Endothelial cell of umbilical vein (primary cell): Measurements from ENCODE around the gene CCBE1. TPM values are rescaled to one million over a fixed set of nuclear protein-coding genes. Genes with fewer than 3 reads are reported as not detected.

ENCODE experiments used
- BruUV-seq: library from RNA; stranded (reverse); fragments of 400-500 nt; replicated peaks from 2 replicates; lab custom pipeline; 2021; lab: Mats Ljungman, UMichigan
- CTCF ChIA-PET: fragments of 300-600, 350-600 bp; sonication (Branson Sonifier 250); formaldehyde crosslinking; loops from one replicate; lab custom pipeline; 2021; ENCODE audit warnings: antibody characterized with exemption, inconsistent platforms; lab: Charles Lee
- POLR2A ChIA-PET: fragments of 300-600, 350-600 bp; sonication (Branson Sonifier 250); formaldehyde crosslinking; loops from one replicate; lab custom pipeline; 2021; ENCODE audit warnings: antibody characterized with exemption, inconsistent platforms; lab: Charles Lee
- DNase-seq: peaks from one replicate; pipeline ENCODE4 v3.0.0-alpha.2; 2011; ENCODE audit warnings: low read depth, low spot score
- FAIRE-seq: peaks from 2 replicates; lab custom pipeline; 2011; peaks lifted over from hg19 to GRCh38; lab: Jason Lieb, UNC
- H2AFZ ChIP-seq: 2 replicates; pipeline ENCODE4 v1.6.0; 2012; ENCODE audit warnings: low read depth, low read length, control low read depth, inconsistent platforms
- H3K27ac ChIP-seq: 2 replicates; pipeline ENCODE4 v1.5.1; 2011; ENCODE audit warnings: low read depth, mild to moderate bottlenecking, control low read depth, low read length, moderate library complexity; ENCODE audit not compliant: insufficient read depth
- H3K27me3 ChIP-seq, 2 experiments: 2 replicates each; pipeline versions ENCODE4 v1.6.0 to v1.6.1; 2011; ENCODE audit warnings: low read length in 2 of 2, mixed read lengths in 1 of 2; ENCODE audit not compliant: control insufficient read depth in 2 of 2, insufficient read depth in 2 of 2
- H3K36me3 ChIP-seq, 2 experiments: 2 replicates in 1 of 2; 3 replicates in 1 of 2; pipeline ENCODE4 v1.5.1; 2011; ENCODE audit warnings: low read length in 2 of 2, mild to moderate bottlenecking in 1 of 2, moderate library complexity in 1 of 2; ENCODE audit not compliant: control insufficient read depth in 2 of 2, insufficient read depth in 2 of 2; ENCODE audit errors: extremely low read depth in 1 of 2
- H3K4me1 ChIP-seq: 3 replicates; pipeline ENCODE4 v1.5.1; 2011; ENCODE audit warnings: mild to moderate bottlenecking, low read length; ENCODE audit not compliant: control insufficient read depth, insufficient read depth; ENCODE audit errors: extremely low read depth
- H3K4me2 ChIP-seq: 2 replicates; pipeline ENCODE4 v1.6.1; 2011; ENCODE audit warnings: low read length, control low read depth, mixed read lengths; ENCODE audit not compliant: insufficient read depth
- H3K4me3 ChIP-seq, 3 experiments: fragments of 200-600 bp in 1 of 3; sonication (generic), shearing (Covaris generic) in 1 of 3; replicated peaks in 1 of 3; 2 replicates each; pipeline ENCODE4 v1.5.1; 2011 to 2016; ENCODE audit warnings: control low read depth in 3 of 3, low read length in 3 of 3, mild to moderate bottlenecking in 2 of 3, inconsistent platforms in 1 of 3, low read depth in 1 of 3, moderate library complexity in 1 of 3; ENCODE audit not compliant: insufficient read depth in 1 of 3
- H3K79me2 ChIP-seq: 2 replicates; pipeline ENCODE4 v1.6.0; 2012; ENCODE audit warnings: low read length, inconsistent platforms; ENCODE audit not compliant: control insufficient read depth, insufficient read depth
- H3K9ac ChIP-seq: replicated peaks from 2 replicates; pipeline ENCODE3; 2011; ENCODE audit warnings: low read length, control low read depth; ENCODE audit not compliant: insufficient read depth; ENCODE audit errors: extremely low read depth
- H3K9me1 ChIP-seq: replicated peaks from 3 replicates; pipeline ENCODE4 v1.6.0; 2011; ENCODE audit warnings: mild to moderate bottlenecking, low read length; ENCODE audit not compliant: control insufficient read depth, insufficient read depth; ENCODE audit errors: extremely low read depth
- H3K9me3 ChIP-seq: replicated peaks from 2 replicates; pipeline ENCODE4 v1.5.1; 2012; ENCODE audit warnings: low read length, inconsistent platforms; ENCODE audit not compliant: control insufficient read depth, insufficient read depth
- H4K20me1 ChIP-seq: replicated peaks from 2 replicates; pipeline ENCODE3; 2011; ENCODE audit warnings: mild to moderate bottlenecking, low read length; ENCODE audit not compliant: control insufficient read depth, insufficient read depth; ENCODE audit errors: extremely low read depth
- CTCF ChIP-seq, 2 donors: IDR thresholded peaks; 1 replicate in 1 of 2; 2 replicates in 1 of 2; pipeline ENCODE4 v1.5.1; 2011; ENCODE audit warnings: low read length in 2 of 2, mild to moderate bottlenecking in 2 of 2, moderate library complexity in 2 of 2, control low read depth in 1 of 2, inconsistent platforms in 1 of 2, low read depth in 1 of 2; ENCODE audit not compliant: insufficient read depth in 1 of 2; ENCODE audit errors: extremely low read depth in 1 of 2
- EZH2 ChIP-seq: IDR thresholded peaks from 2 replicates; pipeline ENCODE4 v1.6.1; 2012; ENCODE audit warnings: borderline replicate concordance, low read depth, mild to moderate bottlenecking, moderate library complexity, low read length, inconsistent platforms; ENCODE audit not compliant: severe bottlenecking
- FOS ChIP-seq: IDR thresholded peaks from 2 replicates; pipeline ENCODE4 v1.6.1; 2011; ENCODE audit warnings: mild to moderate bottlenecking, low read length, moderate library complexity, borderline replicate concordance; ENCODE audit not compliant: insufficient read depth
- GATA2 ChIP-seq: IDR thresholded peaks from 2 replicates; pipeline ENCODE4 v1.7.0; 2011; ENCODE audit warnings: low read depth, mild to moderate bottlenecking, moderate library complexity, mixed read lengths, low read length; ENCODE audit not compliant: insufficient read length, insufficient read depth
- JUN ChIP-seq: IDR thresholded peaks from 2 replicates; pipeline ENCODE4 v1.6.1; 2011; ENCODE audit warnings: borderline replicate concordance, low read depth; ENCODE audit not compliant: insufficient read length, insufficient read depth
- MYC ChIP-seq: IDR thresholded peaks from one replicate; pipeline ENCODE4 v1.6.1; 2011; ENCODE audit warnings: mild to moderate bottlenecking, low read depth, low read length
- POLR2A ChIP-seq: IDR thresholded peaks from 2 replicates; pipeline ENCODE4 v1.6.1; 2012; ENCODE audit warnings: low read depth, mild to moderate bottlenecking, control low read depth, low read length
- POLR2AphosphoS5 ChIP-seq: IDR thresholded peaks from 2 replicates; pipeline ENCODE4 v1.6.1; 2012; ENCODE audit warnings: low read depth, mild to moderate bottlenecking, control low read depth, low read length, moderate library complexity; ENCODE audit not compliant: insufficient read depth
- dilution Hi-C: fragments of 300-500 bp; cut with MboI; formaldehyde crosslinking; loops from one replicate; pipeline ENCODE4 v1.15.0; 2019; ENCODE audit warnings: low sequenced_read_pairs; ENCODE audit not compliant: extremely low pct_ligation_motif_present
- intact Hi-C: fragments of 100-400 bp; cut with micrococcal nuclease; formaldehyde crosslinking; loops from one replicate; pipeline ENCODE4 v1.10.0; 2022
- polyA plus RNA-seq, 4 experiments: library from polyadenylated mRNA; depleted of rRNA in 3 of 4; stranded (reverse) in 3 of 4; unstranded in 1 of 4; fragments of >200 nt; gene quantifications; 2 replicates each; pipeline versions ENCODE4 v1.2.1 to v1.2.3, GENCODE V29; 2011 to 2012; ENCODE audit warnings: missing spikeins in 1 of 4
- total RNA-seq: library from RNA; stranded (reverse); gene quantifications from 2 replicates; pipeline ENCODE4 v1.2.3, GENCODE V29; 2021
- TF ChIP-seq, protein P1 (sequence below): IDR thresholded peaks from 2 replicates; pipeline ENCODE4 v1.6.1; 2011; ENCODE audit not compliant: insufficient read depth, insufficient read length

The CCBE1 gene
- total and polyA plus RNA-seq, 2 donors (not counting 3 experiments of a cell fraction or from before 2014, with no cell fraction given), result 0.04 TPM; not detected in 1

DNA sequence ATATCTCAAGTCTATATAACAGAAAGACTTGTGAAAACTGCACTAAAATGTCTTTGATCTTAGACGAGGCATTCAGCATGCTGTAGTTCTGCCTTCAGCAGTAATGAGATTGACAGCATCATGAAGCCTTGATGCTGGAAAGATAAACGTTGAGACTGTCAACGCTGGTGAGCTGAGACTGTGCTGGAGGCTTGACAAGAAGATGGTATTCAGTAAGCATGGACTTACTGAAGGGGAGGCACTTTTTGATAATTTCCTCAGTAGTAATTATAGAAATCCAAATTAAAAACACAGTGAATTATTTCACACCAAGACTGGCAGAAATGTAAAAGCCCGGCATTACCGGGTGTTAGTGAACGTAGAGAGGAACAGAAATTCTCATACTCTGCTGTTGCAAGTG is 162.2 kb downstream of the CCBE1 start:
- H4K20me1 ChIP-seq, result no peaks in the 10 kb centered on the region
- CTCF ChIA-PET, result interaction anchor here (1.3 kb wide), 1 partner anchor 289 kb away, joined by 6 read pairs; no protein-coding TSS in a partner anchor
- TF ChIP-seq JUN (no peak), CTCF (IDR thresholded peaks at IDR 0.05; ENCODE audit: extremely low read depth in 1 of 2, insufficient read depth in 1 of 2, low read depth in 1 of 2, low read length in 2 of 2) (no peak), POLR2A (no peak), MYC (no peak), GATA2 (no peak), POLR2AphosphoS5 (no peak), EZH2 (no peak), FOS (no peak)
- TF ChIP-seq, protein P1, sequence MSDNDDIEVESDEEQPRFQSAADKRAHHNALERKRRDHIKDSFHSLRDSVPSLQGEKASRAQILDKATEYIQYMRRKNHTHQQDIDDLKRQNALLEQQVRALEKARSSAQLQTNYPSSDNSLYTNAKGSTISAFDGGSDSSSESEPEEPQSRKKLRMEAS, result no peak
- BruUV-seq, result no TSS peak
- dilution Hi-C loops, result no loop called here
- H3K4me3 ChIP-seq, result no peak overlapping the region
- intact Hi-C loops, result no loop called here
- H3K4me1 ChIP-seq, result no peaks in the 10 kb centered on the region
- H3K9me1 ChIP-seq, result no peaks in the 10 kb centered on the region
- POLR2A ChIA-PET, result no interaction called here
- H3K9ac ChIP-seq, result no peak overlapping the region
- no peaks in the 10 kb centered on the region for H3K9me3 ChIP-seq
- no peak overlapping the region for H3K27ac ChIP-seq
- no peak overlapping the region for H3K4me2 ChIP-seq
- no peaks in the 10 kb centered on the region for H3K79me2 ChIP-seq
- DNase-seq (no peak), FAIRE-seq (no peak)
- H3K36me3 ChIP-seq, result no peaks in the 10 kb centered on the region
- H3K27me3 ChIP-seq, result no peaks in the 10 kb centered on the region
- no peak overlapping the region for H2AFZ ChIP-seq
